Non-pigmented ciliary epithelial cell (primary cell): ENCODE results near the gene NCKAP5.

Experiments
- DNase-seq: peaks from one replicate; pipeline ENCODE4 v3.0.0-alpha.2; 2010; ENCODE audit warnings: low read depth

Gene NCKAP5

GRCh38 chr2:133334923-133335322, 233.3 kb downstream of the NCKAP5 start:
- DNase-seq = no peak

GRCh38 chr2:133333181-133333580, 235.1 kb downstream of the NCKAP5 start:
- DNase-seq = no peak

GRCh38 chr2:133331436-133331835, 236.8 kb downstream of the NCKAP5 start:
- no peak for DNase-seq

GRCh38 chr2:133326652-133327397, 241.4 kb downstream of the NCKAP5 start:
- peak; percentile 64 for DNase-seq

GRCh38 chr2:133324150-133324561, 244.1 kb downstream of the NCKAP5 start:
- DNase-seq = peak; percentile 67

- DNase-seq = no peak
Observed at GRCh38 chr2:133322909-133323308, 245.4 kb downstream of the NCKAP5 start.

- DNase-seq = no peak
Observed at GRCh38 chr2:133317178-133317577, 251.1 kb downstream of the NCKAP5 start.

GRCh38 chr2:133316557-133316956, 251.7 kb downstream of the NCKAP5 start:
- DNase-seq = no peak

GRCh38 chr2:133315280-133315679, 253.0 kb downstream of the NCKAP5 start:
- no peak for DNase-seq

- DNase-seq = no peak
Observed at GRCh38 chr2:133314795-133315194, 253.5 kb downstream of the NCKAP5 start.

GRCh38 chr2:133312038-133312729, 256.1 kb downstream of the NCKAP5 start:
- DNase-seq = no peak

- DNase-seq = no peak
Observed at GRCh38 chr2:133306236-133306635, 262.0 kb downstream of the NCKAP5 start.

GRCh38 chr2:133304344-133304743, 263.9 kb downstream of the NCKAP5 start:
- no peak for DNase-seq

- no peak for DNase-seq
Observed at GRCh38 chr2:133303150-133303549, 265.1 kb downstream of the NCKAP5 start.

GRCh38 chr2:133296401-133296800, 271.9 kb downstream of the NCKAP5 start:
- DNase-seq = no peak

GRCh38 chr2:133293544-133294353, 274.5 kb downstream of the NCKAP5 start:
- DNase-seq = no peak

GRCh38 chr2:133292259-133292658, 276.0 kb downstream of the NCKAP5 start:
- no peak for DNase-seq

- no peak for DNase-seq
Observed at GRCh38 chr2:133287709-133288108, 280.6 kb downstream of the NCKAP5 start.

GRCh38 chr2:133286326-133286922, 281.8 kb downstream of the NCKAP5 start:
- no peak for DNase-seq

GRCh38 chr2:133273031-133273430, 295.2 kb downstream of the NCKAP5 start:
- DNase-seq = no peak

GRCh38 chr2:133271105-133271504, 297.2 kb downstream of the NCKAP5 start:
- no peak for DNase-seq

- no peak for DNase-seq
Observed at GRCh38 chr2:133270550-133270949, 297.7 kb downstream of the NCKAP5 start.
